ENCODE measurements around the gene UBE2L5. TPM values are rescaled to one million over a fixed set of nuclear protein-coding genes. Genes with fewer than 3 reads are reported as not detected.

UBE2L5 gene
- total and polyA plus RNA-seq, 2 of the 13 experiments (the other 11 are each of a cell fraction or from before 2014, with no cell fraction given), result 0.13 TPM; not detected in 1

DNA sequence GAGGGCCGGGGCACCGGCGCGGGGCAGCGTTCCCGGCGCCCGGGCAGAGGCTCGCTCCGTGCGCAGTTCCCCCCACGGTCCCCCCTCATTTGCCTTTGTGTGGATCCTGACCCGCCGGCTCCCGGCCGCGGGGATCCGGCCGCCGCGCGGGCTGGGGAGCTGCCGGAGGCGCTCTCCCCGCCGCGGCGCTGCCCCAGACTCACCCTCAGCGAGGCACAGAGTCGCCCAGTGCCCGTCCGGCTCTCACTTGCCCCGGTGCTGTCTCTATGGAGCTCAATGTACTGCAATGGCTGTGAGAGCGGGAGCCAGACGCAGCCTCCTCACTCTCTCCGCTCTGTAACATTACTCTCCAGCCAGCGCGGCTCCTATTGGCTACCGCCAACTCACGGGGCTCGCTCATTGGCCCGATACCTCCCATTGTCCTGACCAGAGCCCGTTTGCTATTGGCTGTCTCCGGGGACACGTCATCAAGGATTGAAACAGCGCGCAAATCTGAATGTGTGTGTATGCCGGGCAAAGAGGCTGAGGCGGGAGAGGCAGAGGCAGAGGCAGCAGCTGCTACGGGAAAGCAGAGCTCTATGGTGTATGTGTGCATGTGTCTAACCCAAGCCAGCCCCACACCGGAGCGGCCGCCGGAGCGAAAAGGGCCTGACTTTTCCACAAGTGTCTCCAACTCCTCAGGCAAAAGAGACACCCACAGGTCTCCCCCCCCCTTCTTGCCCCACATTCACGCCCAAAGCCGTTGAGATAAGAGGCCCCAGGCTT, 43.5 kb downstream of the UBE2L5 start, which contains the start of gene HMGB1 (continued):
- TF ChIP-seq, protein P1, sequence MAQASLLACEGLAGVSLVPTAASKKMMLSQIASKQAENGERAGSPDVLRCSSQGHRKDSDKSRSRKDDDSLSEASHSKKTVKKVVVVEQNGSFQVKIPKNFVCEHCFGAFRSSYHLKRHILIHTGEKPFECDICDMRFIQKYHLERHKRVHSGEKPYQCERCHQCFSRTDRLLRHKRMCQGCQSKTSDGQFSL (CRISPR knock-in tag; IDR thresholded peaks at IDR 0.05), result 0 out of 2 replicates have a peak, but pooled peaks have one; percentile 57
- no peak for TF ChIP-seq NFATC3 (CRISPR knock-in tag; IDR thresholded peaks at IDR 0.05)
- TF ChIP-seq, protein P2, sequence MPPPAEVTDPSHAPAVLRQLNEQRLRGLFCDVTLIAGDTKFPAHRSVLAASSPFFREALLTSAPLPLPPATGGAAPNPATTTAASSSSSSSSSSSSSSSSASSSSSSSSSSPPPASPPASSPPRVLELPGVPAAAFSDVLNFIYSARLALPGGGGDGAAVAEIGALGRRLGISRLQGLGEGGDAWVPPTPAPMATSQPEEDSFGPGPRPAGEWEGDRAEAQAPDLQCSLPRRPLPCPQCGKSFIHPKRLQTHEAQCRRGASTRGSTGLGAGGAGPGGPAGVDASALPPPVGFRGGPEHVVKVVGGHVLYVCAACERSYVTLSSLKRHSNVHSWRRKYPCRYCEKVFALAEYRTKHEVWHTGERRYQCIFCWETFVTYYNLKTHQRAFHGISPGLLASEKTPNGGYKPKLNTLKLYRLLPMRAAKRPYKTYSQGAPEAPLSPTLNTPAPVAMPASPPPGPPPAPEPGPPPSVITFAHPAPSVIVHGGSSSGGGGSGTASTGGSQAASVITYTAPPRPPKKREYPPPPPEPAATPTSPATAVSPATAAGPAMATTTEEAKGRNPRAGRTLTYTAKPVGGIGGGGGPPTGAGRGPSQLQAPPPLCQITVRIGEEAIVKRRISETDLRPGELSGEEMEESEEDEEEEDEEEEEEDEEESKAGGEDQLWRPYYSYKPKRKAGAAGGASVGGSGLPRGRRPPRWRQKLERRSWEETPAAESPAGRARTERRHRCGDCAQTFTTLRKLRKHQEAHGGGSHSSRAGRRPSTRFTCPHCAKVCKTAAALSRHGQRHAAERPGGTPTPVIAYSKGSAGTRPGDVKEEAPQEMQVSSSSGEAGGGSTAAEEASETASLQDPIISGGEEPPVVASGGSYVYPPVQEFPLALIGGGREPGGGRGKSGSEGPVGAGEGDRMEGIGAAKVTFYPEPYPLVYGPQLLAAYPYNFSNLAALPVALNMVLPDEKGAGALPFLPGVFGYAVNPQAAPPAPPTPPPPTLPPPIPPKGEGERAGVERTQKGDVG (CRISPR knock-in tag; IDR thresholded peaks at IDR 0.05; ENCODE audit: borderline replicate concordance), result no peak
- no peak for TF ChIP-seq MTF2 (CRISPR knock-in tag; IDR thresholded peaks at IDR 0.05; ENCODE audit: borderline replicate concordance)
- TF ChIP-seq, protein P3, sequence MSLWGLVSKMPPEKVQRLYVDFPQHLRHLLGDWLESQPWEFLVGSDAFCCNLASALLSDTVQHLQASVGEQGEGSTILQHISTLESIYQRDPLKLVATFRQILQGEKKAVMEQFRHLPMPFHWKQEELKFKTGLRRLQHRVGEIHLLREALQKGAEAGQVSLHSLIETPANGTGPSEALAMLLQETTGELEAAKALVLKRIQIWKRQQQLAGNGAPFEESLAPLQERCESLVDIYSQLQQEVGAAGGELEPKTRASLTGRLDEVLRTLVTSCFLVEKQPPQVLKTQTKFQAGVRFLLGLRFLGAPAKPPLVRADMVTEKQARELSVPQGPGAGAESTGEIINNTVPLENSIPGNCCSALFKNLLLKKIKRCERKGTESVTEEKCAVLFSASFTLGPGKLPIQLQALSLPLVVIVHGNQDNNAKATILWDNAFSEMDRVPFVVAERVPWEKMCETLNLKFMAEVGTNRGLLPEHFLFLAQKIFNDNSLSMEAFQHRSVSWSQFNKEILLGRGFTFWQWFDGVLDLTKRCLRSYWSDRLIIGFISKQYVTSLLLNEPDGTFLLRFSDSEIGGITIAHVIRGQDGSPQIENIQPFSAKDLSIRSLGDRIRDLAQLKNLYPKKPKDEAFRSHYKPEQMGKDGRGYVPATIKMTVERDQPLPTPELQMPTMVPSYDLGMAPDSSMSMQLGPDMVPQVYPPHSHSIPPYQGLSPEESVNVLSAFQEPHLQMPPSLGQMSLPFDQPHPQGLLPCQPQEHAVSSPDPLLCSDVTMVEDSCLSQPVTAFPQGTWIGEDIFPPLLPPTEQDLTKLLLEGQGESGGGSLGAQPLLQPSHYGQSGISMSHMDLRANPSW (CRISPR knock-in tag; IDR thresholded peaks at IDR 0.05; ENCODE audit: borderline replicate concordance), result no peak
- no peak for TF ChIP-seq TBX3 (IDR thresholded peaks at IDR 0.05; ENCODE audit: borderline replicate concordance)
- TF ChIP-seq, protein P4, sequence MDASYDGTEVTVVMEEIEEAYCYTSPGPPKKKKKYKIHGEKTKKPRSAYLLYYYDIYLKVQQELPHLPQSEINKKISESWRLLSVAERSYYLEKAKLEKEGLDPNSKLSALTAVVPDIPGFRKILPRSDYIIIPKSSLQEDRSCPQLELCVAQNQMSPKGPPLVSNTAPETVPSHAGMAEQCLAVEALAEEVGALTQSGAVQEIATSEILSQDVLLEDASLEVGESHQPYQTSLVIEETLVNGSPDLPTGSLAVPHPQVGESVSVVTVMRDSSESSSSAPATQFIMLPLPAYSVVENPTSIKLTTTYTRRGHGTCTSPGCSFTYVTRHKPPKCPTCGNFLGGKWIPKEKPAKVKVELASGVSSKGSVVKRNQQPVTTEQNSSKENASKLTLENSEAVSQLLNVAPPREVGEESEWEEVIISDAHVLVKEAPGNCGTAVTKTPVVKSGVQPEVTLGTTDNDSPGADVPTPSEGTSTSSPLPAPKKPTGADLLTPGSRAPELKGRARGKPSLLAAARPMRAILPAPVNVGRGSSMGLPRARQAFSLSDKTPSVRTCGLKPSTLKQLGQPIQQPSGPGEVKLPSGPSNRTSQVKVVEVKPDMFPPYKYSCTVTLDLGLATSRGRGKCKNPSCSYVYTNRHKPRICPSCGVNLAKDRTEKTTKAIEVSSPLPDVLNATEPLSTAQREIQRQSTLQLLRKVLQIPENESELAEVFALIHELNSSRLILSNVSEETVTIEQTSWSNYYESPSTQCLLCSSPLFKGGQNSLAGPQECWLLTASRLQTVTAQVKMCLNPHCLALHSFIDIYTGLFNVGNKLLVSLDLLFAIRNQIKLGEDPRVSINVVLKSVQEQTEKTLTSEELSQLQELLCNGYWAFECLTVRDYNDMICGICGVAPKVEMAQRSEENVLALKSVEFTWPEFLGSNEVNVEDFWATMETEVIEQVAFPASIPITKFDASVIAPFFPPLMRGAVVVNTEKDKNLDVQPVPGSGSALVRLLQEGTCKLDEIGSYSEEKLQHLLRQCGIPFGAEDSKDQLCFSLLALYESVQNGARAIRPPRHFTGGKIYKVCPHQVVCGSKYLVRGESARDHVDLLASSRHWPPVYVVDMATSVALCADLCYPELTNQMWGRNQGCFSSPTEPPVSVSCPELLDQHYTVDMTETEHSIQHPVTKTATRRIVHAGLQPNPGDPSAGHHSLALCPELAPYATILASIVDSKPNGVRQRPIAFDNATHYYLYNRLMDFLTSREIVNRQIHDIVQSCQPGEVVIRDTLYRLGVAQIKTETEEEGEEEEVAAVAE (CRISPR knock-in tag; IDR thresholded peaks at IDR 0.05; ENCODE audit: borderline replicate concordance), result peak; percentile 97
- TF ChIP-seq, protein P5, sequence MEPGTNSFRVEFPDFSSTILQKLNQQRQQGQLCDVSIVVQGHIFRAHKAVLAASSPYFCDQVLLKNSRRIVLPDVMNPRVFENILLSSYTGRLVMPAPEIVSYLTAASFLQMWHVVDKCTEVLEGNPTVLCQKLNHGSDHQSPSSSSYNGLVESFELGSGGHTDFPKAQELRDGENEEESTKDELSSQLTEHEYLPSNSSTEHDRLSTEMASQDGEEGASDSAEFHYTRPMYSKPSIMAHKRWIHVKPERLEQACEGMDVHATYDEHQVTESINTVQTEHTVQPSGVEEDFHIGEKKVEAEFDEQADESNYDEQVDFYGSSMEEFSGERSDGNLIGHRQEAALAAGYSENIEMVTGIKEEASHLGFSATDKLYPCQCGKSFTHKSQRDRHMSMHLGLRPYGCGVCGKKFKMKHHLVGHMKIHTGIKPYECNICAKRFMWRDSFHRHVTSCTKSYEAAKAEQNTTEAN (CRISPR knock-in tag; conservative IDR thresholded peaks at IDR 0.05), result no peak
- no peak for TF ChIP-seq NCOR1 (IDR thresholded peaks at IDR 0.05; ENCODE audit: borderline replicate concordance, low read length)
- TF ChIP-seq ZNF773 (CRISPR knock-in tag; IDR thresholded peaks at IDR 0.05; ENCODE audit: borderline replicate concordance), result no peak
- TF ChIP-seq, protein P6, sequence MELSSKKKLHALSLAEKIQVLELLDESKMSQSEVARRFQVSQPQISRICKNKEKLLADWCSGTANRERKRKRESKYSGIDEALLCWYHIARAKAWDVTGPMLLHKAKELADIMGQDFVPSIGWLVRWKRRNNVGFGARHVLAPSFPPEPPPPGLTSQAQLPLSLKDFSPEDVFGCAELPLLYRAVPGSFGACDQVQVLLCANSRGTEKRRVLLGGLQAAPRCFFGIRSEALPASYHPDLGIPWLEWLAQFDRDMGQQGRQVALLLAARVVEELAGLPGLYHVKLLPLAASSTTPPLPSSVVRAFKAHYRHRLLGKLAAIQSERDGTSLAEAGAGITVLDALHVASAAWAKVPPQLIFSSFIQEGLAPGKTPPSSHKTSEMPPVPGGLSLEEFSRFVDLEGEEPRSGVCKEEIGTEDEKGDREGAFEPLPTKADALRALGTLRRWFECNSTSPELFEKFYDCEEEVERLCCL (CRISPR knock-in tag; IDR thresholded peaks at IDR 0.05; ENCODE audit: borderline replicate concordance), result no peak
- TF ChIP-seq SP5 (CRISPR knock-in tag; IDR thresholded peaks at IDR 0.05; ENCODE audit: borderline replicate concordance, low read depth), result no peak
- no peak for TF ChIP-seq ZBTB42 (CRISPR knock-in tag; IDR thresholded peaks at IDR 0.05)
- no peak; the same call in 1 of the 2 replicates for TF ChIP-seq THAP11 (CRISPR knock-in tag; IDR thresholded peaks at IDR 0.05)

All from HepG2 (cell line).